ENCODE results near the gene ASGR1.

Gene ASGR1

GRCh38 chr17:7215136-7215638 is 36.0 kb upstream of the ASGR1 start:
- peaks cover 40% of the 10 kb centered on the region for H3K4me1 ChIP-seq (ENCODE audit: control insufficient read depth, insufficient read depth, low read length)
- peak overlapping the region; percentile 82 for H3K4me3 ChIP-seq (ENCODE audit: low read length)
- peak overlapping the region; percentile 66 for H3K9ac ChIP-seq (ENCODE audit: low read length)
- no peaks in the 10 kb centered on the region for H3K9me3 ChIP-seq (ENCODE audit: control insufficient read depth, low read length)
- no peak for DNase-seq (ENCODE audit: low read depth)
- no peaks in the 10 kb centered on the region for H3K27me3 ChIP-seq (replicated peaks; ENCODE audit: control insufficient read depth, insufficient read depth, low read length)
- H3K36me3 ChIP-seq (ENCODE audit: control insufficient read depth, insufficient read depth, low read length, severe bottlenecking) = no peaks in the 10 kb centered on the region

DNA sequence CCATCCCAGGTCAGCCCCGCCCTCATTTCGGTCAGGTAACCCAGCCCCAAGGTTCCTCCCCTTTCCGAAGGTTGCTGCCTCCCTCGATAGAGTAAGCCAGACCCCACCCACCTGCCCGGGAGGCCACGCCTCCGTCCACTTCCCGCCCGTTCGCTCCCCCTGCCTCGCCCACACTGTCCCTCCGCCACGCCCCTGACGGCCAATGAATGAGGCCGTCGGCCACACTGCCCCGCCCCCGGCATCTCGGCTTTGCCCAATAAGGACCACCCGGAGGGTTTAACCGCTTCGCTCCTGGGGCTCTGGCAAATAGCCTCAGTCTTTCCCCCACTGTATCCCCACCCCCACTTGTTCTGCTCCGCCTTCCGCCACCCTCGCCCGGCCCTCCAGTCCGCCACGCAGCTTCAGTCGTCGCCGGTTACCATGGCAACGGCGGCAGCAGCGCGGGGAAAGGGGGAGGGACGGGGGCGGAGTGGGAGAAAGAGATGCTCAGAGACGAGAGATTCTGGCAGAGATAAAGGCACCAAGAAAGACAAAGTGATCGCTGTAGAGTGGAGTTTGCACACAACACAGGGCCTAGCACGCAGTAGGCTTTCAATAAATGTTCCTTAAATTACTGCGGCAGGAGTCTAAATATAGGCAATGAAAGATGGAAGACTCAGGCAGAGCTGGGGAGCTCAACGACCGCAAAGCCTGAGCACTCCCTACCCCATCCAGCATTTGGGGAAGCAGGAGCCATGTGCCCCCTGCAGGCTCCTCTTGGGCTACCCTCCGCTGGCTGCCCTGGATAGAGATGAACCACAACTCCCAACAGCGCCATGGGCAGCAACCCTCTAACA is 35.3 kb upstream of the ASGR1 start:
- Histone ChIP-seq H3K4me3 (ENCODE audit: low read length) (peak overlapping the region; percentile 82), H3K36me3 (ENCODE audit: control insufficient read depth, insufficient read depth, low read length, severe bottlenecking) (no peaks in the 10 kb centered on the region), H3K9me3 (ENCODE audit: control insufficient read depth, low read length) (no peaks in the 10 kb centered on the region), H3K27me3 (replicated peaks; ENCODE audit: control insufficient read depth, insufficient read depth, low read length) (no peaks in the 10 kb centered on the region), H3K9ac (ENCODE audit: low read length) (peak overlapping the region; percentile 66), H3K4me1 (ENCODE audit: control insufficient read depth, insufficient read depth, low read length) (peaks cover 39% of the 10 kb centered on the region)
- DNase-seq (ENCODE audit: low read depth) = peak; percentile 98

DNA sequence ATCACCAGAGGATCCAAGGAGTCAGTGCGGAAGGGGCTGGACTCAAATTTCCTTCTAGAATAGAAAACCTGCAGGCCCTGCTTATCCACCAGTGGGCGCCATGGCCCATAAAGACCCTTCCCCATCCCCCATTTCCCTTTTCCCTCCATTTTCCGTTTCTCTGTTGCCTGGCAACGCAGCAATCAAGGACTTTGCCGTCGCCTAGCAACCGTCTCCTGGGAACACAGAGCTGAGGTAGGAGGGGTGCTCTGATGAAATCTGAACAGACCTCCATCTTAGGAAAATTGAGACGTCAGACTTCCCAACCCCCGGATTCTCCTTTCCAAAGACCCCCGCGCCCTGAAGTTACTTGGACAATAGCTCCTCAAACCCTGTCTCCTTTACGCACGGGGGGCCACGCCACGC is 34.7 kb upstream of the ASGR1 start:
- H3K4me3 ChIP-seq (ENCODE audit: low read length) = peak overlapping the region; percentile 82
- no peaks in the 10 kb centered on the region for H3K36me3 ChIP-seq (ENCODE audit: control insufficient read depth, insufficient read depth, low read length, severe bottlenecking)
- DNase-seq (ENCODE audit: low read depth) = peak; percentile 69
- no peaks in the 10 kb centered on the region for H3K27me3 ChIP-seq (replicated peaks; ENCODE audit: control insufficient read depth, insufficient read depth, low read length)
- no peaks in the 10 kb centered on the region for H3K9me3 ChIP-seq (ENCODE audit: control insufficient read depth, low read length)
- no peak overlapping the region for H3K9ac ChIP-seq (ENCODE audit: low read length)
- peaks cover 33% of the 10 kb centered on the region for H3K4me1 ChIP-seq (ENCODE audit: control insufficient read depth, insufficient read depth, low read length)

DNA sequence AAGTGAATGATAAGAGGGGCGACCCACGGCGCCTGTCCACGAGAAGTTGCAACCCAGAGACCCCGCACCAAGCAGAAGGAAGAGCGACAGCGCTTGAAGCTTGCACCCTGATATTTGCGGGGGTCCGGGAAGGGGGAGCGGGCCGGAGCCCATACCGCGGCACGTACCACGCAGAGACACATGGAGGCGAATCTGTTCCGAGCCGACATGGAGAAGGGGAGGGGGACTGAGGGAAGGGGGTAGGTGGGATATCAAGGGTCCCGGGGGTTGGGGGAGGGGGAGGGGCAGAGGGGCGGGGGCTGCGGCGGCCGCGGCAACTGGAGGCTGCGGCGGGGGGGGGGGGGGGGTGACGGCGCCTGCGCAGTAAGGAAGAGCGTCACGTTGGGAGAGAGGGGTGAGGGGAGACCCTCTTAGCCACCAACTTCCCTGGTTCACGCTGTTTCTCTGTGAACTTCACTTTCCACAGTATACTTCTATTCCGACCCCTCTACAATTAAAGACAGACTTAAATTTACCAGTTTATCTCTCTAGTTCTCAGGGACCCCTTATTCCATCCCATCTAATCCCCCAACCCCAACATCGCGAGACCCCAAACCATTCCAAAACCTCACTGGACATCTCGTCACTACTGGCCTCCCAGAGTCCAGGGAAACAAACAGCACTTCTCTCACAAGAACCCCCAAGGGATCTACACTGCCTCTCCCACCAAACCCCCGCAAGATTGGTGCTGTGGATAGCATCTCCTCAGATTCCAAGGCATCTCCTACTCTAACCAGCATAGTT is 32.5 kb upstream of the ASGR1 start:
- H3K36me3 ChIP-seq (ENCODE audit: control insufficient read depth, insufficient read depth, low read length, severe bottlenecking) = no peaks in the 10 kb centered on the region
- H3K9me3 ChIP-seq (ENCODE audit: control insufficient read depth, low read length) = no peaks in the 10 kb centered on the region
- H3K9ac ChIP-seq (ENCODE audit: low read length) = no peak overlapping the region
- no peak for DNase-seq (ENCODE audit: low read depth)
- no peaks in the 10 kb centered on the region for H3K27me3 ChIP-seq (replicated peaks; ENCODE audit: control insufficient read depth, insufficient read depth, low read length)
- peaks cover 27% of the 10 kb centered on the region for H3K4me1 ChIP-seq (ENCODE audit: control insufficient read depth, insufficient read depth, low read length)
- no peak overlapping the region for H3K4me3 ChIP-seq (ENCODE audit: low read length)

DNA sequence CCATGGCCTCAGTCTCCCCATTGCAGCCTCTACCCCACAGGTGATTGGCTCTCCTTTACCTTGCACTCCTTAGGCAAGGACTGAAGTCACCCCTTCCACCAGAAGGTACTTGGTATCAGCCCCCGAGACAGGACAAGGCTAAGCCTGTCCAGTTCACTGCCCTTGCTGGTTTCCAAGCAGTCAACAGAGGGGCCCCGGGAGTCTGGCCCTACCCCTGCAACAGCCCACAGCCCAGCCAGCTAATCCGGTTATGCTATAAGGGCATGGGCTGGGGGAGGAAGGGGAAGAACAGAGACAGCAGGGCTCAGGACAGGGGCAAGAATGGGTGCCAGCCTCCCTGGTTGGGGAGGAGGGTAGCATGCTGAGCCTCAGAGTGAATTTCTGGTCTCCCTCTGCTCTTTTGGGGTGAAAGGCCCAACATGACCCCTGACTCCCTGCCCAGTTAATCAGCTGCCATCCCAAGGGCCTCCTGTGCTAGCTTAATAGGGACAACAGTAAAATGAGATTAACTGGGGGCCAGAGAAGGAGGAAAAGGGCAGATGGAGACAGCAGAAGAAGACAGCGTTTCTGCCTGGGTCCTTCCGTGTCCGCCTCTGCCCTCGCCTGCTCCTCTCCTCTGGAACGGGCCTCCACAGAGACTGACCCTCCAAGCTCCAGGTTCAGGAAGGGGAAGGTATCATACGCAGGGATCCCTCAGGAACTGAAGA is 29.7 kb upstream of the ASGR1 start:
- Histone ChIP-seq H3K9me3 (ENCODE audit: control insufficient read depth, low read length) (no peaks in the 10 kb centered on the region), H3K27me3 (replicated peaks; ENCODE audit: control insufficient read depth, insufficient read depth, low read length) (no peaks in the 10 kb centered on the region), H3K4me1 (ENCODE audit: control insufficient read depth, insufficient read depth, low read length) (peaks cover 10% of the 10 kb centered on the region), H3K4me3 (ENCODE audit: low read length) (no peak overlapping the region), H3K36me3 (ENCODE audit: control insufficient read depth, insufficient read depth, low read length, severe bottlenecking) (peaks cover 2% of the 10 kb centered on the region), H3K9ac (ENCODE audit: low read length) (no peak overlapping the region)
- DNase-seq (ENCODE audit: low read depth) = no peak

DNA sequence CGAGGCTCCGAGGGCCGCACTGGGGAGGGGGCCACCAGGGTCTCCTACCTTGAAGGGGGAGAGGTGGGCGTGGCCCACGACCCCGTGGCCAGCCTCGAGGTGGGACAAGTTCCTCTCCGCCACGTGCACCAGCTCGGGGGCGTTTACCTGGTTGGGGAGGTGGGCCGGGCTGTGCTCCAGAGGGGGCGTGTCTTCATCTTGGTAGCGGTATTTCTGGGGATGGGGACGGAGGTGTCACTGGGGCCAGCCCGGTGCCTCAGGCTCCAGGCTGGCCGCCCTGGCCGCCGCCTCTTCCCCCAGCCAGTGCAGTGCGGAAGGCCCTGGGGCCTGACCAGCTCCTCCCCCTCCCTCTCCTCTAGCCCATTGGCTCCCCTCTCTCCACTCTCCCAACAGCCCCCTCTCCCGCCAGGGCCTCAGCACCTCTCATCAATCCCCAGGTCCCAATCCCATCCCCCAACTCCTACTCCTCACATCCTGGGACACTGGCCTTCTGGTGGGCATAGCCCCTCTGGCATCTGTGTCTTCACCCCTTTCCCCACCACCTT is 28.9 kb upstream of the ASGR1 start:
- H3K9ac ChIP-seq (ENCODE audit: low read length) = no peak overlapping the region
- H3K36me3 ChIP-seq (ENCODE audit: control insufficient read depth, insufficient read depth, low read length, severe bottlenecking) = peaks cover 10% of the 10 kb centered on the region
- no peak for DNase-seq (ENCODE audit: low read depth)
- H3K4me3 ChIP-seq (ENCODE audit: low read length) = no peak overlapping the region
- H3K9me3 ChIP-seq (ENCODE audit: control insufficient read depth, low read length) = no peaks in the 10 kb centered on the region
- H3K27me3 ChIP-seq (replicated peaks; ENCODE audit: control insufficient read depth, insufficient read depth, low read length) = no peaks in the 10 kb centered on the region
- H3K4me1 ChIP-seq (ENCODE audit: control insufficient read depth, insufficient read depth, low read length) = peaks cover 7% of the 10 kb centered on the region

DNA sequence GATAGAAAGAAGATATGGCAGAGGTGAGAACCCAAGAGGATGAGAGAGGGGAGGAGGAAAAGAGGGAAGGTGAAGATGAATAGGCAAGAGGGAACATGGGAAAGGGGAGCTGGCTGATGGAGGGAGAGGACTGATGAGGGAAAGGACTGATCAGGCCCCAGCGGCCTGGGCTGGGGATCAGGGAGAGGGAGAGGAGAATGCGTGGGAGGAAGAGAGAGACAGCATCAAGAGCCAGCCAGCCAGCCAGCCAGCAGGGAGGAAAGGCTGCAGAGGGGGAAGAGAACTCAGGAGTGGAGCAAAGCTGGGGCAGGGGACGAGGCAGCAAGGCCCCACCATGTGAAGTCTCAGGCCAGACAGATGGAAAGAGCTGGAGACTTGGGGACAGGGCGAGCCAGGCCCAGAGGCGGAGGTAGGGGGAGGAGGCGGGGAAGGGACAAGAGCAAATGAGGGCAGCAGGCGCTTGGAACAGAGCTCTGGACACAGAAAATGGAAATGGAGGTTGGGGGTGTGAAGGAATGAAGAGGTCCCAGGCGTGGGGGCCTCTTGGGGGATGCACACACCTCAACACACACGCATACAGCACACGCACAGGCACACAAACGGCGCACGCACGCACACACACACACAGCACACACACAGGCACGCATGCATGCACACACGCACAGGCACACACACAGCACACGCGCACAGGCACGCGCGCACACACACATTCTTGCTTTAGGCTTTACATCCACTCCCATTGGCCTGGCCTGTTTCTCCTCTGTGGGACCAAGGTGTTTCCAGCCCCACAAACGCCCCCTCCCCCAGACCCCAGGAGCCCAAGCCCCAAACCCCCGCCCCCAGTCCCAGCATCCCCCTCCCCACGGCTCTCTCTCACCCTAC is 28.2 kb upstream of the ASGR1 start:
- H3K36me3 ChIP-seq (ENCODE audit: control insufficient read depth, insufficient read depth, low read length, severe bottlenecking) = peaks cover 17% of the 10 kb centered on the region
- H3K9me3 ChIP-seq (ENCODE audit: control insufficient read depth, low read length) = no peaks in the 10 kb centered on the region
- no peak for DNase-seq (ENCODE audit: low read depth)
- peaks cover 7% of the 10 kb centered on the region for H3K4me1 ChIP-seq (ENCODE audit: control insufficient read depth, insufficient read depth, low read length)
- H3K9ac ChIP-seq (ENCODE audit: low read length) = peak overlapping the region; percentile 26
- H3K4me3 ChIP-seq (ENCODE audit: low read length) = no peak overlapping the region
- no peaks in the 10 kb centered on the region for H3K27me3 ChIP-seq (replicated peaks; ENCODE audit: control insufficient read depth, insufficient read depth, low read length)

DNA sequence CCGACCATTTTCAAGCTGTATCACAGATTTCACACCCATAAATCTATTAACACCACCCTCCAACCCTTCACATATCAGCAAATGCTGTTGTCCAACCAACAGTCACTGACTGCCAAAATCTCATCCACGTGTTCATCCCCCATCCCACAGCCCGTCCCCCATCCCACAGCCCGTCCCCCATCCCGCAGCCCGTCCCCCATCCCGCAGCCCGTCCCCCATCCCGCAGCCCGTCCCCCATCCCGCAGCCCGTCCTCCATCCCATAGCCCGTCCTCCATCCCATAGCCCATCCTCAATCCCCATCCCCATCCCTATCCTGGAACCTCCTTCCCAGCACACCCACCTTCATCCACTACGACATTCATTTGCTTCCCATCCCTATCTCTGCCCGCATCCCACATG is 26.4 kb upstream of the ASGR1 start:
- H3K4me1 ChIP-seq (ENCODE audit: control insufficient read depth, insufficient read depth, low read length) = peaks cover 7% of the 10 kb centered on the region

GRCh38 chr17:7204828-7205461 is 25.8 kb upstream of the ASGR1 start:
- DNase-seq (ENCODE audit: low read depth) = peak; percentile 57
- H3K9me3 ChIP-seq (ENCODE audit: control insufficient read depth, low read length) = no peaks in the 10 kb centered on the region
- H3K9ac ChIP-seq (ENCODE audit: low read length) = peak overlapping the region; percentile 79
- peak overlapping the region; percentile 83 for H3K4me3 ChIP-seq (ENCODE audit: low read length)
- peaks cover 31% of the 10 kb centered on the region for H3K36me3 ChIP-seq (ENCODE audit: control insufficient read depth, insufficient read depth, low read length, severe bottlenecking)
- H3K27me3 ChIP-seq (replicated peaks; ENCODE audit: control insufficient read depth, insufficient read depth, low read length) = no peaks in the 10 kb centered on the region
- H3K4me1 ChIP-seq (ENCODE audit: control insufficient read depth, insufficient read depth, low read length) = peaks cover 7% of the 10 kb centered on the region

More for the DNA sequence above, 26.4 kb upstream of the ASGR1 start:
- Histone ChIP-seq H3K36me3 (ENCODE audit: control insufficient read depth, insufficient read depth, low read length, severe bottlenecking) (peaks cover 31% of the 10 kb centered on the region), H3K27me3 (replicated peaks; ENCODE audit: control insufficient read depth, insufficient read depth, low read length) (no peaks in the 10 kb centered on the region), H3K4me3 (ENCODE audit: low read length) (peak overlapping the region; percentile 83), H3K9ac (ENCODE audit: low read length) (peak overlapping the region; percentile 79), H3K9me3 (ENCODE audit: control insufficient read depth, low read length) (no peaks in the 10 kb centered on the region)
- DNase-seq (ENCODE audit: low read depth) = no peak

DNA sequence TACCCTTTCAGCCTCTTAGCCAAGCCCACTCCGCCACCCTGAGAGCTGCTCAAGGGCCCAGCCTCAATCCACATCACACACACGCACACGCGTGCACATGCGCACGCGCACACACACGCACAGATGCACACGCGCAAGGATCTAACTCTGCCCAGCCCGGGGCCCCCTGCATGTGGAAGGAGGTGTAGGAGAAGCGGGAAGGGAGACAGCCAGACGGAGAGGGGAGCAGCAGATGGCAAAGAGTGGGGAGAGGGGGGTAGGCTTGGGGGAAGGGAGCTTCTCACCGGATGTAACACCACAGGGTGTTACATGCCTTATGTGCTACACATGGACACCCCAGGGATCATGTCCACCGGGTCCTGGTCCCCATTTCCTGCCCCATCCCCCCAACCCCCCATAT is 25.2 kb upstream of the ASGR1 start:
- peak overlapping the region; percentile 79 for H3K9ac ChIP-seq (ENCODE audit: low read length)
- peaks cover 31% of the 10 kb centered on the region for H3K36me3 ChIP-seq (ENCODE audit: control insufficient read depth, insufficient read depth, low read length, severe bottlenecking)
- H3K4me1 ChIP-seq (ENCODE audit: control insufficient read depth, insufficient read depth, low read length) = peaks cover 7% of the 10 kb centered on the region
- H3K27me3 ChIP-seq (replicated peaks; ENCODE audit: control insufficient read depth, insufficient read depth, low read length) = no peaks in the 10 kb centered on the region
- peak overlapping the region; percentile 83 for H3K4me3 ChIP-seq (ENCODE audit: low read length)
- no peaks in the 10 kb centered on the region for H3K9me3 ChIP-seq (ENCODE audit: control insufficient read depth, low read length)
- DNase-seq (ENCODE audit: low read depth) = no peak

All from adipocyte (in vitro differentiated cells).